Endodermal cell (in vitro differentiated cells): ENCODE results near the gene BATF. TPM values are rescaled to one million over a fixed set of nuclear protein-coding genes. Genes with fewer than 3 reads are reported as not detected.

Experiments
- DNase-seq: peaks from one replicate; pipeline ENCODE4 v3.0.0-alpha.2; 2017
- H3K27ac ChIP-seq: 2 replicates; pipeline ENCODE4 v1.5.1; 2013; ENCODE audit warnings: mild to moderate bottlenecking, low read depth, low read length, moderate library complexity
- H3K27me3 ChIP-seq: 2 replicates; pipeline ENCODE4 v1.6.1; 2013; ENCODE audit warnings: mild to moderate bottlenecking, low read length, moderate library complexity; ENCODE audit not compliant: insufficient read depth, control insufficient read depth, poor library complexity, severe bottlenecking
- H3K36me3 ChIP-seq: 2 replicates; pipeline ENCODE4 v1.7.0; 2013; ENCODE audit warnings: mild to moderate bottlenecking, low read length, moderate library complexity; ENCODE audit not compliant: control insufficient read depth, insufficient read depth
- H3K4me1 ChIP-seq: one replicate; pipeline ENCODE4 v1.7.0; 2013; ENCODE audit warnings: low read length; ENCODE audit not compliant: control insufficient read depth, insufficient read depth
- H3K4me3 ChIP-seq: 2 replicates; pipeline ENCODE4 v1.5.1; 2013; ENCODE audit warnings: mild to moderate bottlenecking, low read length, moderate library complexity
- H3K9ac ChIP-seq: 2 replicates; pipeline ENCODE4 v1.6.1; 2013; ENCODE audit warnings: mild to moderate bottlenecking, low read length, moderate library complexity; ENCODE audit not compliant: poor library complexity, severe bottlenecking; ENCODE audit errors: extremely low read depth
- H3K9me3 ChIP-seq: 2 replicates; pipeline ENCODE4 v1.6.1; 2013; ENCODE audit warnings: mild to moderate bottlenecking, low read length, moderate library complexity; ENCODE audit not compliant: control insufficient read depth
- H3K27ac Mint-ChIP-seq: 2 replicates; pipeline ENCODE4 v1.8.0; 2020; ENCODE audit warnings: mixed read lengths
- H3K27me3 Mint-ChIP-seq: 2 replicates; pipeline ENCODE4 v1.8.0; 2021; ENCODE audit warnings: mild to moderate bottlenecking, mixed read lengths; ENCODE audit not compliant: insufficient read depth
- H3K36me3 Mint-ChIP-seq: 2 replicates; pipeline ENCODE4 v1.8.0; 2020; ENCODE audit warnings: low read depth, mixed read lengths
- H3K4me1 Mint-ChIP-seq: 2 replicates; pipeline ENCODE4 v1.8.0; 2020; ENCODE audit warnings: mixed read lengths
- H3K4me3 Mint-ChIP-seq: 2 replicates; pipeline ENCODE4 v1.8.0; 2020; ENCODE audit warnings: mild to moderate bottlenecking, moderate library complexity, mixed read lengths
- H3K9me3 Mint-ChIP-seq: 2 replicates; pipeline ENCODE4 v1.8.0; 2020; ENCODE audit warnings: mild to moderate bottlenecking, mixed read lengths
- WGBS, 2 experiments: methylation state at CpG; one replicate each; pipeline versions ENCODE4 v1.1.5 to v1.1.7; 2013; ENCODE audit warnings: missing lambda C conversion rate in 2 of 2, mixed read lengths in 1 of 2; ENCODE audit not compliant: insufficient coverage in 1 of 2, insufficient read length in 1 of 2; 5-methylcytosine and 5-hydroxymethylcytosine counted together
- total RNA-seq, 2 donors: library from RNA; stranded (reverse); fragmentation: NEBNext Ultra II Directional in 1 of 2; extraction: Animal tissue kit (Norgen Biotek cat#: 25700) in 1 of 2; gene quantifications; 2 replicates in 1 of 2; 3 replicates in 1 of 2; pipeline ENCODE4 v1.2.1, GENCODE V29; 2021
- TF ChIP-seq, protein P1 (sequence below): fragments of 200-600 bp; sonication (generic); conservative IDR thresholded peaks from 2 replicates; pipeline ENCODE4 v1.5.0; 2021; ENCODE audit warnings: antibody characterized with exemption, mild to moderate bottlenecking

BATF gene
- total RNA-seq, 2 donors from 2014 or later = not detected

DNA sequence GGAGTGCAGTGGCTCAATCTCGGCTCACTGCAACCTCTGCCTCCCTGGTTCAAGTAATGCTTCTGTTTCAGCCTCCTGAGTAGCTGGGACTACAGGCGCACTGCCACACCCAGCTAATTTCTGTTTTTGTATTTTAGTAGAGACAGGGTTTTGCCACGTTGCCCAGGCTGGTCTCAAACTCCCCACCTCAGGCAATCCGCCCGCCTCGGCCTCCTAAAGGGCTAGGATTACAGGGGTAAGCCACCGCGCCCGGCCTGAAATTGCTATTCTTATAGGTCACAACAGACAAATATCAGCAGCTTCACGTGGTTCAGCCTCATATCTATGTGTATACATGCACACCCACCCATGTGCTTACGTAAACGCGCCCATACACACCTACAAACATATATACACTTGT is 23.6 kb downstream of the BATF start:
- peaks cover 10% of the 10 kb centered on the region for H3K27me3 Mint-ChIP-seq
- H3K36me3 Mint-ChIP-seq = no peaks in the 10 kb centered on the region
- 93 to 98% methylated on average over 8 to 13 of the region's 13 CpGs for WGBS, 2 experiments

GRCh38 chr14:75547552-75548250 is 25.4 kb downstream of the BATF start:
- H3K27ac Mint-ChIP-seq = no peak overlapping the region
- H3K4me3 Mint-ChIP-seq = no peak overlapping the region
- Histone ChIP-seq H3K27me3 (no peaks in the 10 kb centered on the region), H3K4me3 (no peak overlapping the region), H3K9me3 (no peaks in the 10 kb centered on the region), H3K27ac (no peak overlapping the region), H3K36me3 (no peaks in the 10 kb centered on the region), H3K4me1 (no peaks in the 10 kb centered on the region), H3K9ac (no peak overlapping the region)
- no peaks in the 10 kb centered on the region for H3K4me1 Mint-ChIP-seq
- WGBS, 2 experiments = 87 to 89% methylated on average over 7 to 11 of the region's 11 CpGs
- TF ChIP-seq, protein P1, sequence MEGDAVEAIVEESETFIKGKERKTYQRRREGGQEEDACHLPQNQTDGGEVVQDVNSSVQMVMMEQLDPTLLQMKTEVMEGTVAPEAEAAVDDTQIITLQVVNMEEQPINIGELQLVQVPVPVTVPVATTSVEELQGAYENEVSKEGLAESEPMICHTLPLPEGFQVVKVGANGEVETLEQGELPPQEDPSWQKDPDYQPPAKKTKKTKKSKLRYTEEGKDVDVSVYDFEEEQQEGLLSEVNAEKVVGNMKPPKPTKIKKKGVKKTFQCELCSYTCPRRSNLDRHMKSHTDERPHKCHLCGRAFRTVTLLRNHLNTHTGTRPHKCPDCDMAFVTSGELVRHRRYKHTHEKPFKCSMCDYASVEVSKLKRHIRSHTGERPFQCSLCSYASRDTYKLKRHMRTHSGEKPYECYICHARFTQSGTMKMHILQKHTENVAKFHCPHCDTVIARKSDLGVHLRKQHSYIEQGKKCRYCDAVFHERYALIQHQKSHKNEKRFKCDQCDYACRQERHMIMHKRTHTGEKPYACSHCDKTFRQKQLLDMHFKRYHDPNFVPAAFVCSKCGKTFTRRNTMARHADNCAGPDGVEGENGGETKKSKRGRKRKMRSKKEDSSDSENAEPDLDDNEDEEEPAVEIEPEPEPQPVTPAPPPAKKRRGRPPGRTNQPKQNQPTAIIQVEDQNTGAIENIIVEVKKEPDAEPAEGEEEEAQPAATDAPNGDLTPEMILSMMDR = no peak
- H3K36me3 Mint-ChIP-seq = no peaks in the 10 kb centered on the region
- DNase-seq = no peak
- H3K9me3 Mint-ChIP-seq = no peaks in the 10 kb centered on the region
- H3K27me3 Mint-ChIP-seq = peaks cover 8% of the 10 kb centered on the region

More for the DNA sequence above, 23.6 kb downstream of the BATF start:
- no peak overlapping the region for H3K27ac Mint-ChIP-seq
- TF ChIP-seq, protein P1 = no peak
- H3K9me3 Mint-ChIP-seq = no peaks in the 10 kb centered on the region
- no peaks in the 10 kb centered on the region for H3K4me1 Mint-ChIP-seq
- Histone ChIP-seq H3K9me3 (no peaks in the 10 kb centered on the region), H3K36me3 (no peaks in the 10 kb centered on the region), H3K27me3 (no peaks in the 10 kb centered on the region), H3K9ac (no peak overlapping the region), H3K4me3 (no peak overlapping the region), H3K4me1 (no peaks in the 10 kb centered on the region), H3K27ac (no peak overlapping the region)
- H3K4me3 Mint-ChIP-seq = no peak overlapping the region
- DNase-seq = no peak

DNA sequence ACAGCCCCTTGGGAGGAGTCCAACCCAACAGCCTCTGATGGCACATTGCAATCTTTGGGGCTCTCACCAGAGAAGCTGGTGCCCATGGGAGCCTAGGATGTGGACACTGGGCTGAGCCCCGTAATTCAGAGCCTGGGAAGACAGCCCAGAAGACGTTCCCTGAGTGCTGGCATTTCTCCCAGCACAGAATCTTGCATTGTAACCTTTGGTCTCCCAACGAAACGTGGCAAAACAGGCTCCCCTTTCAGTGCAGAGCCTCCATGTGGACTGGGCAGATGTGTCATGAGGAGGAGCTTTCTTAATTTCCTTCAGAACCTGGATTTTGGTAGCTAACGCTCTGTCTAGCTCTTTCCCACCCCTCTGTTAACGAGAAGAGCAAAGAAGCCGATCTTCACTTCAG is 26.3 kb downstream of the BATF start:
- Mint-ChIP-seq H3K27me3 (peaks cover 8% of the 10 kb centered on the region), H3K4me3 (no peak overlapping the region), H3K27ac (no peak overlapping the region), H3K4me1 (no peaks in the 10 kb centered on the region), H3K36me3 (no peaks in the 10 kb centered on the region), H3K9me3 (no peaks in the 10 kb centered on the region)
- no peaks in the 10 kb centered on the region for H3K4me1 ChIP-seq
- no peaks in the 10 kb centered on the region for H3K9me3 ChIP-seq
- DNase-seq = no peak
- no peaks in the 10 kb centered on the region for H3K27me3 ChIP-seq
- 80 to 97% methylated on average over 4 to 7 of the region's 7 CpGs for WGBS, 2 experiments
- H3K27ac ChIP-seq = no peak overlapping the region
- TF ChIP-seq, protein P1 = no peak
- H3K36me3 ChIP-seq = no peaks in the 10 kb centered on the region
- no peak overlapping the region for H3K9ac ChIP-seq
- H3K4me3 ChIP-seq = no peak overlapping the region
